ENCODE data around the gene USP13.

- TF ChIP-seq CTCF (conservative IDR thresholded peaks at IDR 0.05) (no peak), ZFX (IDR thresholded peaks at IDR 0.05) (no peak)
Measured at GRCh38 chr3:179646177-179646576, 6.7 kb upstream of the USP13 start.
